Measurements from ENCODE around the gene PSMD9.
A peak's percentile ranks its signal among the peaks of the same experiment; 100 is the strongest.
"Not testable (repeated sequence)": the region's sequence is repeated elsewhere in the genome, so short reads cannot be mapped to it uniquely, and the experiment has no call there.

Gene PSMD9, protein sequence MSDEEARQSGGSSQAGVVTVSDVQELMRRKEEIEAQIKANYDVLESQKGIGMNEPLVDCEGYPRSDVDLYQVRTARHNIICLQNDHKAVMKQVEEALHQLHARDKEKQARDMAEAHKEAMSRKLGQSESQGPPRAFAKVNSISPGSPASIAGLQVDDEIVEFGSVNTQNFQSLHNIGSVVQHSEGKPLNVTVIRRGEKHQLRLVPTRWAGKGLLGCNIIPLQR

GRCh38 chr12:121888478-121889273, at the start of gene PSMD9:
TSS of gene PSMD9 (plus strand) at chr12:121888790. CDS start at chr12:121888857, 67 bp downstream.
- Mint-ChIP-seq H3K27ac (peak within 1 kb of the TSS; percentile 97), H3K9me3 (ENCODE audit: low read depth) (no peaks in the 10 kb centered on the region), H3K4me1 (ENCODE audit: low read depth) (peaks cover 41% of the 10 kb centered on the region), H3K36me3 (peaks cover under 1% of the 10 kb centered on the region), H3K4me3 (peak within 1 kb of the TSS; percentile 99), H3K27me3 (no peaks in the 10 kb centered on the region)

DNA sequence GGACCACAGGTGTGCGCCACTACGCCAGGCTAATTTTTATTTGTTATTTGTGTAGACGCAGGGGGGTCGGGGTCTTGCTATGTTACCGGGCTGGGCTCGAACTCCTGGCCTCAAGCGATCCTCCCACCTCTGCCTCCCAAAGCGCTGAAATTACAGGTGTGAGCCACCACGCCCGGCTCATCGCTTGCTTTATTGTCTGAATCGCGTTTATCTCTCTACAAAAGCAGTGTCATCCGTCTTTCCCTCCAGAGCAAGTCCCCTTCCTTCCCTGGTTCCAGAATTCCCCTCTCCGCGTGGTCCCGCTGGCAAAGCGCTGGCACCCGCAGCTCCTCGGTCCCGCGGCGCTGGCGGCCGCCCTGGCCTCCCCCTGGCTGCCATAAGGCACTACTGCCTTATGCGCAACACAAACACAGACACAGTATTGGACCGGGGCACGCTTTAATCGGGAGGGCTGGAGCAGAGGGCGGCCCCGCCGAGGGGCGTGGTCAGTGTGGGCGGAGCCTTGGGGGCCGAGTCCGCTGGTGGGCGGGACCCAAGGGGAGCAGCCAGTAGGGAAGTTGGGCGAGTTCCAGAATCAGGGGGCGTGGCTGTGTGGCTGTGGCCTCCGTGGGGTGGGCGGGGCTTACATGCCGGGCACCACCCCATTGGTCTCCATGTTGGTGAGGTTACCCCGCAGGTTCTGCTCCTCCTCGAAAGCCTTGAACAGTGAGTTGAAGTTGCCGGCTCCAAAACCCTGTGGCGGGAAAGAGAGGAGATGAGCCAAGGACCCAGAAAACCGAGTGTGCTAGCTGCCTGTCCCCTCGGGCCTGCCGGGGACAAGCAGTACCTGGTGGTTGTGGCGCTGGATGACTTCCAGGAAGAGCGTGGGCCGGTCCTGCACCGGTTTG, 49.2 kb upstream of the PSMD9 start:
- Mint-ChIP-seq H3K4me1 (ENCODE audit: low read depth) (peaks cover 13% of the 10 kb centered on the region), H3K36me3 (no peaks in the 10 kb centered on the region), H3K27me3 (no peaks in the 10 kb centered on the region), H3K27ac (peak overlapping the region; percentile 95), H3K4me3 (peak overlapping the region; percentile 96), H3K9me3 (ENCODE audit: low read depth) (no peaks in the 10 kb centered on the region)

DNA sequence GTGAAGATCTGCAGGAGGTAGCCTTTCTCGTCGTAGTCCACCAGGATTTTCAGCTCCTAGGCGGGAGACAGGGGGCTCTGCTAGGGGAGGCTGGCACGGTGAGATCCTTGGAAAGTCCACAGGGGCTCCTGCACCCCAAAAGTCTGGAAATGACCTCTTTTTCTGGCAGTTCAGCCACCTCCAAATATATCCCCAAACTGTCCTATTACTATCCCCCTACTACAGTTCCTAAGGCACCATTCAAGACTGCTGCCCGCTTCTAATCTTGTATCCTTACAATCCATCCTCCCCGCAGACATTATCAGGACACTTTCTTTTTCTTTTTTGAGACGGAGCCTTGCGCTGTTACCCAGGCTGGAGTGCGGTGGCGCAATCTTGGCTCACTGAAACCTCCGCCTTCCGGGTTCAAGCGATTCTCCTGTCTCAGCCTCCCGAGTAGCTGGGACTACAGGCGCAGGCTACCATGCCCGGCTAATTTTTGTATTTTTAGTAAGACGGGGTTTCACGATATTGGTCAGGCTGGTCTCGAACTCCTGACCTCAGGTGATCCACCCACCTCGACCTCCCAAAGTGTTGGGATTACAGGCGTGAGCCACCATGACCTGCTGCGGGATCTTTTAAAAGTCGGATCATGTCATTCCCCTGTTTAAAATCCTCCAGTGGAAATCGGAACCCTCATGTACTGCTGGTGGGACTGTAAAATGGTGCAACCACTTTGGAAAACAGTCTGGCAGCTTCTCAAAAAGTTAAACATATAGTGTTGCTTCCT, 48.4 kb upstream of the PSMD9 start:
- Mint-ChIP-seq H3K27ac (peak overlapping the region; percentile 95), H3K4me1 (ENCODE audit: low read depth) (peaks cover 13% of the 10 kb centered on the region), H3K36me3 (no peaks in the 10 kb centered on the region), H3K9me3 (ENCODE audit: low read depth) (no peaks in the 10 kb centered on the region), H3K27me3 (no peaks in the 10 kb centered on the region), H3K4me3 (peak overlapping the region; percentile 96)

- Mint-ChIP-seq H3K27me3 (no peaks in the 10 kb centered on the region), H3K27ac (no peak overlapping the region), H3K9me3 (ENCODE audit: low read depth) (no peaks in the 10 kb centered on the region), H3K4me1 (ENCODE audit: low read depth) (peaks cover 12% of the 10 kb centered on the region), H3K36me3 (no peaks in the 10 kb centered on the region), H3K4me3 (no peak overlapping the region)
Measured at GRCh38 chr12:121843236-121843982, 45.2 kb upstream of the PSMD9 start.

DNA sequence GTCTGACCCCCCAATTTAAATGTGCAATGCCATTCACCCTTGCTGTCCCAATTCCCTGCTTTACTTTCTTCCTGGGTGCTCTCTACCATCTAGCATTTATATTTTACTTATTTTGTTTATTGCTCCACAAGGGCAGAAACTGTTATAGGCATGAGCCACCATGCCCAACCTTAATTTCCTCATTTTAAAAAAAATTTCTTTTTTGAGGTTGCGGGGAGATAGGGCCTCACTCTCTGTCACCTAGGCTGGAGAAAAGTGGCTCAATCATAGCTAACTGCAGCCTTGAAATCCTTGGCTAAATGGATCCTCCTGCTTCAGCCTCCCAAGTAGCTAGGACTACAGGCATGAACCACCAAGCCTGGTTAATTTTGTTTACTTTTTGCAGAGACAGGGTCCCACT, 42.9 kb upstream of the PSMD9 start:
- Mint-ChIP-seq H3K9me3 (ENCODE audit: low read depth) (no peaks in the 10 kb centered on the region), H3K27me3 (no peaks in the 10 kb centered on the region), H3K27ac (no peak overlapping the region), H3K36me3 (no peaks in the 10 kb centered on the region), H3K4me1 (ENCODE audit: low read depth) (no peaks in the 10 kb centered on the region), H3K4me3 (no peak overlapping the region)

- H3K4me3 Mint-ChIP-seq = no peak overlapping the region
- H3K27me3 Mint-ChIP-seq = no peaks in the 10 kb centered on the region
- H3K4me1 Mint-ChIP-seq (ENCODE audit: low read depth) = no peaks in the 10 kb centered on the region
- no peak overlapping the region for H3K27ac Mint-ChIP-seq
- H3K9me3 Mint-ChIP-seq (ENCODE audit: low read depth) = no peaks in the 10 kb centered on the region
- H3K36me3 Mint-ChIP-seq = no peaks in the 10 kb centered on the region
Measured at GRCh38 chr12:121849211-121849610, 39.4 kb upstream of the PSMD9 start.

DNA sequence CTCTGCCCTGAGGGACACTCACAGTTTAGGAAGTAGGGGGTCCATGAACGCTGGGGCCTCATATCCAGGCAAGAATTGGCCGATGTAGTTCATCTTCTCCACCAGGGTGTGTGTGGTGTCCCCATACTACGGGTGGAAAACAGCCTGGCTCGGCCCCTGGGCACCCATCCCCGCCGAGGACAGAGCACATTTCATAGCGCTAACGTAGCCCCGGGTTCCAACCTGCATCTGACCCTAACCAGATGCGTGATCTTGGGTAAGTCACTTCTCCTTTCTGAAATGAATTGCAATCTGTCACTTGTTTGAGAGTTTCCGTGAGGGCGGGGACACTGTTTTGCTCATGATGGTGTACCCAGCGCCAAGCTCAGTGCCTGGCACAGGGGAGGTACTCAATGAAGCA, 38.9 kb upstream of the PSMD9 start:
- no peak overlapping the region for H3K4me3 Mint-ChIP-seq
- no peak overlapping the region for H3K27ac Mint-ChIP-seq
- no peaks in the 10 kb centered on the region for H3K9me3 Mint-ChIP-seq (ENCODE audit: low read depth)
- no peaks in the 10 kb centered on the region for H3K27me3 Mint-ChIP-seq
- H3K4me1 Mint-ChIP-seq (ENCODE audit: low read depth) = no peaks in the 10 kb centered on the region
- H3K36me3 Mint-ChIP-seq = no peaks in the 10 kb centered on the region

DNA sequence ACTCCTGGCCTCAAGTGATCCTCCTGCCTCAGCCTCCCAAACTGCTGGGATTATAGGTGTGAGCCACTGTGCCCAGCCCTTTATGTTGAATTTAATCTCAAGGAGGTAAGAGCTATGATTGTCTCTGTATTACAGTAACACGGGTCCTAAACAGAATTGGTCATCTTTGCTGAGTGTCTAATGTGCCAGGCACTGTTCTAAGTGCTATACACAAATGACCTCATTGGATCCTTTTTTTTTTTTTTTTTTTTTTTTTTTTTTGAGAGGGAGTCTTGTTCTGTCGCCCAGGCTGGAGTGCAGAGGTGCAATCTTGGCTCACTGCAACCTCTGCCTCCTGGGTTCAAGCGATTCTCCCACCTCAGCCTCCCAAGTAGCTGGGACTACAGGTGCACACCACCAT, 36.2 kb upstream of the PSMD9 start:
- H3K9me3 Mint-ChIP-seq (ENCODE audit: low read depth); H3K36me3 Mint-ChIP-seq; H3K4me1 Mint-ChIP-seq (ENCODE audit: low read depth); H3K27me3 Mint-ChIP-seq; H3K4me3 Mint-ChIP-seq; H3K27ac Mint-ChIP-seq: not testable (repeated sequence)

GRCh38 chr12:121857322-121858246, 31.0 kb upstream of the PSMD9 start:
- Mint-ChIP-seq H3K4me3 (no peak overlapping the region), H3K27ac (no peak overlapping the region), H3K9me3 (ENCODE audit: low read depth) (no peaks in the 10 kb centered on the region), H3K36me3 (peaks cover 3% of the 10 kb centered on the region), H3K27me3 (no peaks in the 10 kb centered on the region), H3K4me1 (ENCODE audit: low read depth) (no peaks in the 10 kb centered on the region)

DNA sequence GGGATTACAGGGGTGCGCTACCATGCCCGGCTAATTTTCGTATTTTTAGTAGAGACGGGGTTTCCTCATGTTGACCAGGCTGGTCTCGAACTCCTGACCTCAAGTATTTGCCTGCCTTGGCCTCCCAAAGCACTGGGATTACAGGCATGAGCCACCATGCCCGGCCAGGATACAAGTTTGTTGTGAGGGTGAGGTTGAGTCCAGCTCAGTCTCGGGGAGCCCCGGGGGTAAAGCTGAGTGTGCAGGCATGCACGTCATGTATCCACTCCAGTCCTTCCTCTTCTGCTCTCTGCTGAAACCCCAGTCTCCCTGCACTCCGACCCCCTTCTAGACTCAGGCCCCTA, 30.3 kb upstream of the PSMD9 start:
- Mint-ChIP-seq H3K4me1 (ENCODE audit: low read depth) (no peaks in the 10 kb centered on the region), H3K4me3 (no peak overlapping the region)

DNA sequence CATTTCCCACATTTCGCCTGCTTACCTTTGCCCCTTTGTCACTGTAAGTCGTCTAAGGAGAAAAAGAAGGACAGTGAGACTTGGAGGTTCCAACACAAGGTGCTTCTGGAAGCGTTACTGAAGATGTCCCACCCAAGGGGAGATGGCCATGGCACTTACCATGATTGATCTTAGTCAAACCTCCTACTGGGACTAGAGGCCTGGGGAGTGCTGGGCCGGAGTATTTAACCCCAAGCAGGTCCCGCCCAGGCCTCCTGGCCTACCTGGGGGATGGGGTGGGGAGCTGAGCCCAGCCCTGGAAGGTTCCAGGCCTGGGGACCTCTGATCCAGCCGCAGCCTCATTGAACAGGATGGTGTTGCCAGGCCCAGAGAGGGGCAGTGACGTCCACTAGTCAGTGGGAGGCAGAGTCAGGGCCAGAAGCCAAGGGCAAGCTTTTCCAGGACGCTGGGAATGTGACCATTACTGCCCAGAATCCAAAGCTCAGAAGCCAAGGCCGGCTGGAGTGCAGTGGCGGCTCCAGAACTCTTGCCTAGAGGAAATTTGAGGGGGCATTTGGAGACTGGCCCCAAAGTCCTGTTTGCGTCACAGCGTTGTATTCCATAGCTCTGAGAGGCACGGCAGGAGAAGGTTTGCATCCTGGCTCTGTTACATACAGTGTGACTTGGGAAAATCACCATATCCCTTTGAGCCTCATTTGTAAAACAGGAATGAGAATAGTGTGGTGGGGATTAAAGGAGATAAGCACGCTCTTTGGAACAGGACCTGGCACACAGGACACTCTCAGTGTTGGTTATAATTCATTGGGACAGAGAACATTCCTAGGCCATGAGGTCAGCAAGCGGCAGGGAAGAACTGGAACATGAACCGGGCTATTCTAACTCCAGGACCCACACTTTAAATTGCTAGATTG, 29.7 kb upstream of the PSMD9 start, which contains the start of gene HPD:
TSS of gene HPD (minus strand) at position 198 of the 911 bp plus-strand sequence. CDS start at position 162, 36 bp downstream.
- H3K27ac Mint-ChIP-seq = no peak within 1 kb of the TSS
- no peak within 1 kb of the TSS for H3K4me3 Mint-ChIP-seq
- peaks cover 3% of the 10 kb centered on the region for H3K36me3 Mint-ChIP-seq
- H3K9me3 Mint-ChIP-seq (ENCODE audit: low read depth) = no peaks in the 10 kb centered on the region
- no peaks in the 10 kb centered on the region for H3K27me3 Mint-ChIP-seq
- no peaks in the 10 kb centered on the region for H3K4me1 Mint-ChIP-seq (ENCODE audit: low read depth)

More for the DNA sequence above, 30.3 kb upstream of the PSMD9 start:
- Mint-ChIP-seq H3K36me3 (peaks cover 3% of the 10 kb centered on the region), H3K27me3 (no peaks in the 10 kb centered on the region), H3K27ac (no peak overlapping the region), H3K9me3 (ENCODE audit: low read depth) (no peaks in the 10 kb centered on the region)

- Mint-ChIP-seq H3K27me3 (no peaks in the 10 kb centered on the region), H3K4me1 (ENCODE audit: low read depth) (no peaks in the 10 kb centered on the region), H3K27ac (no peak overlapping the region), H3K9me3 (ENCODE audit: low read depth) (no peaks in the 10 kb centered on the region), H3K4me3 (no peak overlapping the region), H3K36me3 (no peaks in the 10 kb centered on the region)
Measured at GRCh38 chr12:121860257-121860656, 28.3 kb upstream of the PSMD9 start.
